Activated T-cell treated with anti-CD3 and anti-CD28 coated beads for 24 hours (primary cell): ENCODE results near the gene DERA.

Source experiments
- DNase-seq: peaks from one replicate; pipeline ENCODE4 v3.0.0-alpha.2; 2020; ENCODE audit warnings: low read depth

Gene DERA

DNA sequence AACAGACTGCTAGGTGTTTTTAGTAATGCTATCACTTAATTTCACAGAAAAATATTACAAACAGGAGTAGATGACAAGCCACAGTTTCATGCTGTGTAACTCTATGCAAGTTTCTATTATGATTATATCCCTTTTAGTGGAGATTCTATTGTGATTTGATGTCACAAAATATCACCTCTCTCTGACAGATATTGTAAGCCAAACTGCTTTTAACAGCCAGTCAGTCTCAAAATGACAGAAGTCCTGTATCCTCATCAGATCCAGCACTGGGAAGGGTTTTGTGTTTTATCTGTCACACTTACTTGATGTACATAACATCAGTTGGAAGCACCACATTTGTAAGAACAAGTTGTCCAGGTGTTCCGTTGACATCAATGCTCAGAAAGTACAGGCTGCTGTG, 164.8 kb downstream of the DERA start:
- no peak for DNase-seq

- no peak for DNase-seq
These were observed 165.4 kb downstream of the DERA start for GRCh38 chr12:16076557-16076956.

DNA sequence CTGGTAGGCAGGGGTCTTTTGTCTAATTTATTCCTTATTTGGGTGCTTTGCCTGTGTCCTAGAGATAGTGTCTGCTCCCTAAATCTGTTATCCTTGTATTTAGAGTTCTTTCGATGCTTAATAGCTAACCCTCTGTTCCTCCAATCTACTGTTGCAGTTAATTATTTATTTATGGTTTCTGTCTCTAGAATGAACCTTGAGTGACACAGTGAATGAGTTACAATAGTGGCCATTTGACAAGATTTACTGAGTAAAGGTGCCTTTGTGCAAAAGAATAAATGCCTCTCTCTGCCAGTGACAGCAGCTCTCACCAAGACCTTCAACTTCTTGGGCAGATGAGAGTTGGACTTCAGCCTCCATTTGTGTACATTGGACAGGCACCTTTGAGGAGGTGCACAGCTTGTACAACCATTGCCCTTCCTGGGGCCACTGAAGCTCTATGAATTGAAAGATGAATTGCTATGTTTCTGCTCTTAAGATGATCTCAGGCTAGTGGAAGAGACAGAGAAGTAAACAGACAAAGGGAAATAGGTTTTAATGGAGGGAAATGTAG, 165.9 kb downstream of the DERA start:
- DNase-seq = no peak

GRCh38 chr12:16086462-16086861, 175.3 kb downstream of the DERA start:
- DNase-seq = no peak

GRCh38 chr12:16086942-16087341, 175.8 kb downstream of the DERA start:
- no peak for DNase-seq
